GM19467 (cell line): ENCODE measurements around the gene STK33.

Experiments used
- ATAC-seq: cut with Tn5 transposase; IDR thresholded peaks from one replicate; pipeline ENCODE4 v1.9.1; 2021; ENCODE audit warnings: mild to moderate bottlenecking, moderate library complexity; ENCODE audit not compliant: unreplicated experiment

STK33 gene

DNA sequence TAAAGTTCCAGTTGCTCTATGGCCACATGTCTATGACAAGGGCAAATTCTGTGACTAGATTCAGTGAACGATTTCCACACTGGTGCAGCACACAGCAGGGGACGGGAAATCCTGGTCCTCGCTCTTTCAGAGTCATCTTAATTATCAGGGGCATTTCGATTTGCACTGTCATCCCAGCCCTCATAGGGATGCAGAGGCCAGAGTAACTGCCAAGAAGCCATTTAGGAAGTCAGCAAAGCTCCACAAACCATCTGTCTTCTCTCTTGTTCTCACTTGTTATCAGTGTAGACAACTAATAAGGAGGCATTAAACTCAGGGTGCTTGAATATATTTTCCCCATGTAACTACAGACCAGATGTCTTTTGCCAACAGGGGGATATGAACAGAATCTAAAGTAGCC, 151.7 kb downstream of the STK33 start:
- no peak for ATAC-seq

DNA sequence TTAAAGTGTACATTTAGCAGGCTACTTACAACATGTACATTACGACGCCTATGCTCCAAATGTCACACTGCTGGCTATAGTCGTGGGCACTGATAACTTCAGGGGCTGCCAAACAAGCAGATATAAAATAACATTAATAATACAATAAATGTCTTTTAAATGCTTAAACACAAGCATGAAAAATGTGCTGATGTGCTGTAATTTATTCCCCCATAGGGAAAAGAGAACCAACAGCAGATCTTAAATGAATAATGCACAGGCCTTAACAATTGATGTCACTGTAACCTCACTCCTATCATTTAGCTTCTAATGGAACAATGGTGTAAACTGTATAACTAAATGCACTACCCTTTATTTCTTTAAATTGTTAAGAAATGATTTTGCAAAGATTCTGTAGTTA, 153.4 kb downstream of the STK33 start:
- ATAC-seq: no peak

GRCh38 chr11:8429483-8429882, 164.5 kb downstream of the STK33 start:
- no peak for ATAC-seq

GRCh38 chr11:8426076-8426475, 168.0 kb downstream of the STK33 start:
- ATAC-seq: no peak

- ATAC-seq: no peak
Measured at GRCh38 chr11:8415195-8415594, 178.8 kb downstream of the STK33 start.

DNA sequence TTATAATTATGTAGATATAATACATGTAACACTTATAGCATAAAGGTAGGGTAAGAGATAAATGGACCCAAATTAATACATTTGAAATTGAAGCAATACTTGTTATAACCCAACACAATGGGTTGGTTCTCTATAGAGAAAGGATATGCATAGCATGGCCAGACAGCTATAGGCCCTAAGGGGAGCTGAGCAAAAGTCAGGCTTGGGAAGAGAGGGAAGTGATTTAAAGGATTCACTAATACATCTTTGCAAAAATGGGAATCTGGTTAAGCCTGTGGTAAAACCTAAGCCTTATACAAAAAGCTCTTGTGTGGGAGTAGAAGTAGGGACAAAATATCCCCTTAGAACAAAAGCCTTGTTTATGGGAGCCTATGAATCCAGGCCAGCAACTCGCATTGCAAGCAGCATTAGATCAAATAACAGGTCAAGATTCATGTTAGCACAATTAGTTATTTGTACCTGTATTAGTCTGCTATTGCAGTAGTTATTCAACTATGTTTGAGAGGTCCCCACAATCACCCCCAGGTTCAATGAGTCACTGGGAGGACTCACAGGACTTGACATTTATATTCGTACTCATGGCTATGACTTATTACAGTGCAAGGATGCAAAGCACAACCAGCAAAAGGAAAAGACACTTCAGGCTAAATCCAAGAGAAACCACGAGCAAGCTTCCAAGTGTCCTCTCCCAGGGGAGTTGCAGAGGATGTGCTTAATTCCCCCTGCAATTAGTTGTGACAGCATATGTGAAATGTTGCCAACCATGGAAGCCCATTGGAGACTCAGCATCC, 185.7 kb downstream of the STK33 start:
- ATAC-seq: no peak

GRCh38 chr11:8403310-8403709, 190.7 kb downstream of the STK33 start:
- no peak for ATAC-seq

GRCh38 chr11:8392886-8393285, 201.1 kb downstream of the STK33 start:
- ATAC-seq: no peak

- no peak for ATAC-seq
Measured at GRCh38 chr11:8392166-8392565, 201.9 kb downstream of the STK33 start.

DNA sequence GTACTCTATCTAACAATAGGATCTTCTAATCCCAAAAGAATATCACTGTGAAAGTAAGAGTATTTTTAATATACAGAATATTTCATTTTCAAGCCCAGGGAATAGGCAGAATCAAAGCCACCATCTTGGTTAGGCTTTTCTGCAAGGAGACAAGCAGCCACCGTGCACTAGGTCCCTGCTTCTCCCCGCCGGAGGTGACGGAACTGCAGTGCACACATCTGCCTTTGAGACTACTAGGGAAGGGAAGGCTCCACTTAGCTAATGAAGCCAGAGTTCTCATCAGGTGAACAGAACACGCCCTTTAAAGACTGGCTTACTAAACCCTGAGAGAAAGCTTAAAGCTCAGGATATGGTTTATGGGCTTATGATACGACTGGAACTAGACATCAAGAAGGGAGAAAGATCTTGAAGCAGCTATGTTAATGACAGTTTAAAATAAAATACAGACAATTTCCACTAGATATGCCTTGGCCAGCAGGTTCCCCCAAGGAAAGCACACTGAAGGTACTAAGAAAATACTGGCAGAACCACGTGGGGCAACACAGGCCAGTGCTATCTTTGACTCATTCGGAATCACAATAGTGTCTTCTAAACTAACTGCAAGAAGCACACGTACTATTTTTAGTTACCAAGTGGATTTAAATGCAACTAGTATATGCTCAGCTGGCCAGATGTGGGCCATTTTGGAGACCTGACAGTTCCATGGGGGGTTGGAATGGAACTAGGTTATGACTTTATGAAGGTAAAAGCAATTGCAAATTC, 203.0 kb downstream of the STK33 start:
- ATAC-seq: no peak

- ATAC-seq: no peak
Measured at GRCh38 chr11:8389029-8389996, 204.7 kb downstream of the STK33 start.

DNA sequence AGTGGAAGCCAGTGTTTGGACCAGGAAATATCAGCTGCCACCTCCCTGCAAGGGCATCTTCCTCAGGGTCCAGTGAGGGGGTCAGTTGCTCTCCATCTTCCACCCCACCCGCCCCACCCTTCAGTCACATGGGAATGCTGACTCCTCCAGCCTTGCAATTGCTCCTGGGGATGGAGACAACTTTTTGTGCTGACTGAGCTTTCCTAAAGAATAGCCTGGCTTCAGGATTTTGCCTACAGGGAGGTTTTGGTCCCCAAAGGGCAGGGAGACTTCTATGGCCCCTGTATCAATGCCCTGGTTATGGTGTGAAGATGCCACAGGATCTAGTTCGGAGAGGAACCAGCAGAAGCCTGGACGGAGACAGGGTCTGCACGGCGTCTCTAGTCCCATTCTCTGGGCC, 206.3 kb downstream of the STK33 start:
- ATAC-seq: no peak

DNA sequence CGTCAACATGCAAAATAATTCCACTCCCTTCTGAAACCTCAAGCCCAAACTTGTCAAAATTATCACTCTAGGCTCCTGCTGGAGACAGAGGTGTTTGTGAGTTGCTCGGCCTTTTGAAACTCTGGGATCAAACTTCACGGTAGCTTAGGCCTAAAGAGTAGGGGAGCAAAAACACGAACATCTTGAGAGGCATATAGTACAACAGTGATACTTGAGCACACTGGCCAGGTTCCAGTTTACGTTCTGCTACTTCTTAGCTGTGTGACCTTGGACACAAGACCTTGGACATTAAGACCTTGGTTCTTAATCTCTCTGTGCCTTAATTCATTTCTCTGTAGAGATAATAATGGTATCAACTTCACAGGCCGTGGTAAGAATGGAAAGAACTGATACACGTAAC, 206.9 kb downstream of the STK33 start:
- no peak for ATAC-seq

DNA sequence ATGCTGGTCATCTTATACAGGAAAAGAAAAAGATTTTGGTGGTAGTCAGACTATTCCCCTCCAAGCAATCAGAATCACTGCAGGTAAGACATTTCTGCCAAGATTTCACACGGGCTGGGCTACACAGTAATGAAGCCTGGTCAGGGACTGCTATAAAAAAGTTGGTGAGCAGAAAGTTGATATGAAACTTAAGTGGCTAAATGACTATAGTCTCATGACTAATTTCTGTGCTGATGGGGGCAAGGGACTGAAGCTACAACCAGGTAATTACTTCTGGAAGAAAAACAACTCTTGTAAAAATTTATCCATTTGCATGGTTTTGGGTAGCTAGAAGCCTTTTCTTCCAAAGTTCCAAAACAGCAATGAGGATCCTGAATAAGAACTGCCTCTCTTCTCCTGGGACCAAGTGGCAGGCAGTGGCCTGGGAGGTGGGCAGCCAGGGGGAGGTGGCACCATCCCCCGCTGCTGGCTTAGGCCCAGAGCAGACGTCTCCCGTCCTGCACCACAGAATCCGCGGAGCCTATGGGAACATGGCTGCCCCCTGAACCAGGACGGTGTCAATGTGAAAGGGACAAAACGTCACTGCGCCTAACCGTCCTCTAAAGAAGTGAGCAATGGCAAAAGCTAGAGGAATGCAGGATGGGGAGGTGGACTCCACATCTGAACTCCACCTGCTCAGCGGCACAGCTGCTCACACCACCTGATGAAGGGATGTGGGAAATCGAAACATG, 207.7 kb downstream of the STK33 start:
- no peak for ATAC-seq

- no peak for ATAC-seq
Measured at GRCh38 chr11:8384199-8384821, 209.7 kb downstream of the STK33 start.

GRCh38 chr11:8383627-8384026, 210.4 kb downstream of the STK33 start:
- ATAC-seq: no peak

DNA sequence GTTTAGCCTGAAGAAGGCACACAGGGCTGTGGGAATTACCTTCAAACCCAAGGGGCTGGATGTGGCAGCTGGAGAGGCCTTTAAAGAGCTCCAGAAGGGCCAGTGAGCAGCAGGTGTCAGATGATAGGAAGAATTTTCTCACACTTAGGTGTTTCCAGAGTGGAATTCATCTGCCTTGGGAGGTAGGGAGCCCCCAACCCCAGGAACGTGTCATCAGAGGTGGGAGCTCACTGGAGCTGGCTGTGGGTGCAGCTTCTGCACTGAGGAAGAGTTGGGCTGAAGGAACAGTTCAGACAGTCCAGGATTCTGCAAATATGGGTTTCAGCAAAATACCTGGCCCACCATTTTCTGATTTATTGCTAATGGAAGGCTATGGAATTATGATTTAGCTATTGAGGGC, 210.8 kb downstream of the STK33 start:
- no peak for ATAC-seq

GRCh38 chr11:8382436-8383053, 211.5 kb downstream of the STK33 start:
- no peak for ATAC-seq

- ATAC-seq: no peak
Measured at GRCh38 chr11:8381871-8382396, 212.1 kb downstream of the STK33 start.
